Muscle layer of colon (tissue), 2 donors: ENCODE results near the gene STOM.

Experiments
- H3K27ac ChIP-seq: one replicate; pipeline ENCODE4 v1.7.0; 2013; ENCODE audit warnings: low read depth, mild to moderate bottlenecking, low read length, moderate library complexity
- H3K27me3 ChIP-seq, 2 donors: one replicate each; pipeline ENCODE4 v1.7.0; 2013; ENCODE audit warnings: low read length in 2 of 2, mild to moderate bottlenecking in 2 of 2; ENCODE audit not compliant: insufficient read depth in 2 of 2, control insufficient read depth in 1 of 2
- H3K36me3 ChIP-seq: one replicate; pipeline ENCODE4 v1.7.0; 2013; ENCODE audit warnings: mild to moderate bottlenecking, low read length; ENCODE audit not compliant: insufficient read depth
- H3K4me1 ChIP-seq: one replicate; pipeline ENCODE4 v1.7.0; 2013; ENCODE audit warnings: mild to moderate bottlenecking, low read length; ENCODE audit not compliant: insufficient read depth
- H3K4me3 ChIP-seq, 2 donors: one replicate each; pipeline ENCODE4 v1.7.0; 2013; ENCODE audit warnings: low read length in 2 of 2, low read depth in 1 of 2, mild to moderate bottlenecking in 1 of 2, moderate library complexity in 1 of 2
- H3K9ac ChIP-seq: one replicate; pipeline ENCODE4 v1.7.0; 2013; ENCODE audit warnings: low read length
- H3K9me3 ChIP-seq: one replicate; pipeline ENCODE4 v1.7.0; 2013; ENCODE audit warnings: mild to moderate bottlenecking, low read length
- donor health status: abdominal sarcoma.
- donor health status: Adenocarcinoma of cecum.

The STOM gene

GRCh38 chr9:121340676-121341392 is 29.2 kb downstream of the STOM start:
- Histone ChIP-seq H3K9me3 (no peaks in the 10 kb centered on the region), H3K36me3 (peaks cover 60% of the 10 kb centered on the region), H3K9ac (no peak overlapping the region), H3K4me3 (no peak overlapping the region), H3K27me3 (no peaks in the 10 kb centered on the region), H3K4me1 (peaks cover 29% of the 10 kb centered on the region), H3K27ac (peak overlapping the region; percentile 26)

GRCh38 chr9:121339437-121339836 is 30.6 kb downstream of the STOM start:
- peaks cover 72% of the 10 kb centered on the region for H3K36me3 ChIP-seq

GRCh38 chr9:121336665-121337064 is 33.4 kb downstream of the STOM start:
- H3K9ac ChIP-seq = no peak overlapping the region
- no peak overlapping the region for H3K4me3 ChIP-seq
- H3K27me3 ChIP-seq = no peaks in the 10 kb centered on the region
- H3K9me3 ChIP-seq = no peaks in the 10 kb centered on the region
- peaks cover 7% of the 10 kb centered on the region for H3K4me1 ChIP-seq
- H3K36me3 ChIP-seq = peaks cover 83% of the 10 kb centered on the region
- H3K27ac ChIP-seq = no peak overlapping the region

More at GRCh38 chr9:121339437-121339836, 30.6 kb downstream of the STOM start:
- Histone ChIP-seq H3K9ac (no peak overlapping the region), H3K27me3 (no peaks in the 10 kb centered on the region), H3K27ac (no peak overlapping the region), H3K4me3 (no peak overlapping the region), H3K9me3 (no peaks in the 10 kb centered on the region), H3K4me1 (peaks cover 19% of the 10 kb centered on the region)

- peak overlapping the region; percentile 48 for H3K27ac ChIP-seq
- H3K4me3 ChIP-seq = no peak overlapping the region
- no peaks in the 10 kb centered on the region for H3K9me3 ChIP-seq
- H3K9ac ChIP-seq = no peak overlapping the region
- peaks cover 91% of the 10 kb centered on the region for H3K36me3 ChIP-seq
- peaks cover 7% of the 10 kb centered on the region for H3K4me1 ChIP-seq
- no peaks in the 10 kb centered on the region for H3K27me3 ChIP-seq
Observed at GRCh38 chr9:121333950-121334773, 35.9 kb downstream of the STOM start.

- Histone ChIP-seq H3K4me1 (peaks cover 14% of the 10 kb centered on the region), H3K27ac (peak overlapping the region; percentile 77), H3K9ac (no peak overlapping the region)
Observed at GRCh38 chr9:121331992-121332685, 37.9 kb downstream of the STOM start.

GRCh38 chr9:121331549-121331948 is 38.5 kb downstream of the STOM start:
- H3K27ac ChIP-seq = peak overlapping the region; percentile 77
- H3K9ac ChIP-seq = no peak overlapping the region
- H3K27me3 ChIP-seq = no peaks in the 10 kb centered on the region
- peaks cover 96% of the 10 kb centered on the region for H3K36me3 ChIP-seq
- no peaks in the 10 kb centered on the region for H3K9me3 ChIP-seq
- H3K4me1 ChIP-seq = peaks cover 20% of the 10 kb centered on the region
- H3K4me3 ChIP-seq = no peak overlapping the region

More at GRCh38 chr9:121331992-121332685, 37.9 kb downstream of the STOM start:
- Histone ChIP-seq H3K27me3 (no peaks in the 10 kb centered on the region), H3K36me3 (peaks cover 96% of the 10 kb centered on the region), H3K4me3 (no peak overlapping the region), H3K9me3 (no peaks in the 10 kb centered on the region)

- Histone ChIP-seq H3K27ac (peak overlapping the region; percentile 48), H3K4me3 (no peak overlapping the region), H3K9me3 (no peaks in the 10 kb centered on the region), H3K36me3 (peaks cover 98% of the 10 kb centered on the region), H3K4me1 (peaks cover 38% of the 10 kb centered on the region), H3K27me3 (no peaks in the 10 kb centered on the region), H3K9ac (no peak overlapping the region)
Observed at GRCh38 chr9:121328876-121329681, 41.0 kb downstream of the STOM start.

GRCh38 chr9:121328476-121328875 is 41.6 kb downstream of the STOM start:
- Histone ChIP-seq H3K9ac (no peak overlapping the region), H3K4me3 (no peak overlapping the region), H3K27ac (peak overlapping the region; percentile 86), H3K36me3 (peaks cover 98% of the 10 kb centered on the region), H3K9me3 (no peaks in the 10 kb centered on the region), H3K27me3 (no peaks in the 10 kb centered on the region), H3K4me1 (peaks cover 40% of the 10 kb centered on the region)

GRCh38 chr9:121326901-121327613 is 43.0 kb downstream of the STOM start:
- no peaks in the 10 kb centered on the region for H3K27me3 ChIP-seq
- peak overlapping the region; percentile 93 for H3K27ac ChIP-seq
- peaks cover 52% of the 10 kb centered on the region for H3K4me1 ChIP-seq
- H3K9ac ChIP-seq = peak overlapping the region; percentile 9
- H3K4me3 ChIP-seq = no peak overlapping the region
- H3K36me3 ChIP-seq = peaks cover 100% of the 10 kb centered on the region
- no peaks in the 10 kb centered on the region for H3K9me3 ChIP-seq

GRCh38 chr9:121326130-121326838 is 43.8 kb downstream of the STOM start:
- H3K4me3 ChIP-seq = no peak overlapping the region
- peak overlapping the region; percentile 93 for H3K27ac ChIP-seq
- H3K9ac ChIP-seq = peak overlapping the region; percentile 9
- H3K9me3 ChIP-seq = no peaks in the 10 kb centered on the region
- H3K27me3 ChIP-seq = no peaks in the 10 kb centered on the region
- H3K4me1 ChIP-seq = peaks cover 54% of the 10 kb centered on the region
- H3K36me3 ChIP-seq = peaks cover 97% of the 10 kb centered on the region
